Dedifferentiated amniotic fluid mesenchymal stem cell (primary cell): Measurements from ENCODE around the gene ABCC3.

ENCODE experiments used
- DNase-seq: peaks from one replicate; pipeline ENCODE4 v3.0.0-alpha.2; 2016; ENCODE audit errors: extremely low spot score

Gene ABCC3, protein sequence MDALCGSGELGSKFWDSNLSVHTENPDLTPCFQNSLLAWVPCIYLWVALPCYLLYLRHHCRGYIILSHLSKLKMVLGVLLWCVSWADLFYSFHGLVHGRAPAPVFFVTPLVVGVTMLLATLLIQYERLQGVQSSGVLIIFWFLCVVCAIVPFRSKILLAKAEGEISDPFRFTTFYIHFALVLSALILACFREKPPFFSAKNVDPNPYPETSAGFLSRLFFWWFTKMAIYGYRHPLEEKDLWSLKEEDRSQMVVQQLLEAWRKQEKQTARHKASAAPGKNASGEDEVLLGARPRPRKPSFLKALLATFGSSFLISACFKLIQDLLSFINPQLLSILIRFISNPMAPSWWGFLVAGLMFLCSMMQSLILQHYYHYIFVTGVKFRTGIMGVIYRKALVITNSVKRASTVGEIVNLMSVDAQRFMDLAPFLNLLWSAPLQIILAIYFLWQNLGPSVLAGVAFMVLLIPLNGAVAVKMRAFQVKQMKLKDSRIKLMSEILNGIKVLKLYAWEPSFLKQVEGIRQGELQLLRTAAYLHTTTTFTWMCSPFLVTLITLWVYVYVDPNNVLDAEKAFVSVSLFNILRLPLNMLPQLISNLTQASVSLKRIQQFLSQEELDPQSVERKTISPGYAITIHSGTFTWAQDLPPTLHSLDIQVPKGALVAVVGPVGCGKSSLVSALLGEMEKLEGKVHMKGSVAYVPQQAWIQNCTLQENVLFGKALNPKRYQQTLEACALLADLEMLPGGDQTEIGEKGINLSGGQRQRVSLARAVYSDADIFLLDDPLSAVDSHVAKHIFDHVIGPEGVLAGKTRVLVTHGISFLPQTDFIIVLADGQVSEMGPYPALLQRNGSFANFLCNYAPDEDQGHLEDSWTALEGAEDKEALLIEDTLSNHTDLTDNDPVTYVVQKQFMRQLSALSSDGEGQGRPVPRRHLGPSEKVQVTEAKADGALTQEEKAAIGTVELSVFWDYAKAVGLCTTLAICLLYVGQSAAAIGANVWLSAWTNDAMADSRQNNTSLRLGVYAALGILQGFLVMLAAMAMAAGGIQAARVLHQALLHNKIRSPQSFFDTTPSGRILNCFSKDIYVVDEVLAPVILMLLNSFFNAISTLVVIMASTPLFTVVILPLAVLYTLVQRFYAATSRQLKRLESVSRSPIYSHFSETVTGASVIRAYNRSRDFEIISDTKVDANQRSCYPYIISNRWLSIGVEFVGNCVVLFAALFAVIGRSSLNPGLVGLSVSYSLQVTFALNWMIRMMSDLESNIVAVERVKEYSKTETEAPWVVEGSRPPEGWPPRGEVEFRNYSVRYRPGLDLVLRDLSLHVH (N-terminal part only)

DNA sequence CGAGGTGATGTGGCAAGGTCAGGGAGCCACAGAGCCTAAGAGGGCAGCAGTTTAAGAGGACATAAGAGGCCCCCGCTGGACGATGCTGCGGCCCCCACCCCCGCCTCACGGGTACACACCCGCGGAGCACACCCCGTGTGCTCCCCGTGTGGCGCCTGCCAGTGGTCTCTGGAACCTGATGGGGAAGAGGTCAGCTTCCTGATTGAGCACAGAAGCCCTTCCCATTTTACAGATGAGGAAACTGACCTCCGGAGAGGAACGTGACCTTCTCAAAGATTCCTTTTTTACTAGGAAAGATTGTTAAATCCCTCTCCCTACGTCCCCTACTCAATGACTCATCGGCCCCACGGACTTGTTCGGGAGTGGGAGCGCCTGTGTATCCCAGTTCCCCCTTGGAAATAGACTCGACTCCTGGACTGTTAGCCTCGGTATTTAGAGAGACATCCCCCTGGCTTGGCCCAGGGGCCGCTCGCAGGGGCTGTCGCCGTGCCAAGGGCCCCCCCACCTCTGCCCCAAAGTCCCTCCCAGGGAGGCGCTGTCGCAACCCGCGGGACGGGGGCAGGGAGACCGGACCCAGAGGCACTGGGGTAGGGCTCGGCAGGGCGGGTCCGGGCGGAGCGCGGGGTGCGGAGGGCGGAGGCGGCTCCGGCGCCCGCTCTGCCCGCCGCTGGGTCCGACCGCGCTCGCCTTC lies at the start of gene ABCC3:
Gene ABCC3 (plus strand): TSS at position 658 of the 691 bp plus-strand sequence. CDS start 56 bp downstream, outside the sequence.
- DNase-seq, result peak; percentile 27

DNA sequence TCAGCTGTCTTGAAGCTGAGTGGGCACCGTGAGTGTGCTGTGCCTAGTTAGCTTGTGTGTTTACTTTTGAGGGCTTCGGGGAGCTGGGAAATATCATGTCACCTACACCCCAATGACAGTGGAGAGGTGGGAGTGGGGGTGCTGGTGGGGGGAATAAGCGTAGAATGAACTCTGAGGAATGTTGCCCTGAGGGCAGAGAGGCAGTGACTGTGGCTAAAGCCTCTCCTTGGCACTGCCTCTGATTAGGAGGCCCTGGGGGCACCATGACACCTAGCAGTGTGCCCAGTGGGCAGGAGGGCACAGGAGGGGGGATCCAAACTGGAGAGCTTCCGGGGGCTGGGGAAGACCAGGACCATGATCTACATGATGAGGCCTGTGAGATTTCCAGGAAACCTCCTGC lies 49.3 kb upstream of the ABCC3 start:
- no peak for DNase-seq

DNA sequence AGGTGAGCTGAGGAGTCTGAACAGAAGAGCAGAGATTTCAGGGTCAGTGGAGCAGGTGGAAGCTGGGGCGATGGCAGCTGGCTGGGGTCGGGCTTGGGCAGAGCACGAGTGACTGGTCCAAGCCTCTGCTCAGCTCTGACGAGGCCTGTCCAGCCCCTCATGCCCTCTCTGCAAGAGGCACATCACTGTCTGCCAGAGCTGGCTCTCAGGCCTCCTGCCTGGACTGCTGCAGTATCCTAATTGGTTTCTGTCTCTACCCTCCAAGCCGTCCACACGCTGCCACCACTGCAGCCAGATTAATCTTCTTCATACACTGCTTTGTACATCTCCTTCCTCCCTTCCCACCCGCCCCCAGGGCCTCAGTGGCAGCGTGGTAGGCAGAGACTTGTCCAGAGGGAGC lies 48.8 kb upstream of the ABCC3 start:
- DNase-seq, result no peak

DNA sequence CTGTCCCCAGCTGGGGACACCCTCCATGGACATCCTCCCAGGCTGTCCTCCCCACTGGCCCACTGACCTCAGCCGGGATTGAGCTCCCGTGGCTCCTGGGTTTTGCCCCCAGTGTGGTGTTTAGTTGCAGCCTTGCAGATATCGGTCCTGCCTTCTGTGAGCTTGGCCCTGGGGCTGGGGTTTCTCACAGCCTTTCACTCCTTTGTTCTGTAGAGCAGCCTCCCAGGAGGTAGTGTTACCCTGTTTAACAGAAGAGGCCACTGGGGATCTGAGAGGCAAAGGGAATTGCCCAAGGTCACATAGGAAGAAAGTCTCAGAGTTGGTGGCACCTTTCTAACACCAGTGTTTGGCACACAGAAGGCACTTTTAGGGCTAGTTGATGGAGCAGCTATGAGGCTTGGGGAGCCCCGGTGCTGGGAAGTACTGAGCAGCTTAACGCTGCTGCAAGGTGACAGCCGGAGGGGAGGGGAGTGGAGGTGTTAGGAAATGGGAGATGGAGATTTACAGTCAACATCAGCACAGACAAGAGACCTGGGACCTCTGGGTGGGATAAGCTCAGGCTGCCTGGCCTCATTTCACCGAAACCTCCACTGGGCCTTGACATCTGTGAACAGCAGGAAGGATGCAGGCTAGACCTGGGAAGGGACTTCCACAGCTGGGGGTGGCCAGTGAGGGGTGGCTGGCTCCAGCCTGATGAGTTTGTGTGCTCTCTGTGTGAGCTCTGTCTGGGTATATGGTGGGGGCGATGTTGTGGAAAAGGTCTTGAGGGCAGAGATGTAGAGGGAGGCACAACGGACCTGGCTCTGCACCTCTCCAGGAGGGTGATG lies 48.0 kb upstream of the ABCC3 start:
- DNase-seq, result no peak

DNA sequence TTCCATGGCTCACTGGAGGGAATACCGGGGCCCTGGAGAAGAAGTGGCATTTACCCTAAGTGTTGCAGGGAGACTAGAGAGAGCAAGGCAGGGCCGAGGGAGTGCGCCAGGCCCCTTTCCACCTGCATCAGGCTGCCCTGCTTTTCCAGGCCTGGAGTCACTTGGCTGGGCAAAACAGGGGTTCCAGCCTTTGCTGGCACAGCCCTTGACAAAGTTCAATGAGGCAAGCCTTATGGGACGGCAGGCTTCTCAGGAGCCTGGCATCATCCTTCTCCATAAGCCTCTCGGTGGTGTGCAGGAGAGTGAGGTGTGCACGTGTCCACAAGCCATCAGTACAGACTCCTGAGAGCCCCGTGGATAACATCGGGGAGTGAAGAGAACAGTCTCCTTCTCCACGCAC lies 47.1 kb upstream of the ABCC3 start:
- no peak for DNase-seq

DNA sequence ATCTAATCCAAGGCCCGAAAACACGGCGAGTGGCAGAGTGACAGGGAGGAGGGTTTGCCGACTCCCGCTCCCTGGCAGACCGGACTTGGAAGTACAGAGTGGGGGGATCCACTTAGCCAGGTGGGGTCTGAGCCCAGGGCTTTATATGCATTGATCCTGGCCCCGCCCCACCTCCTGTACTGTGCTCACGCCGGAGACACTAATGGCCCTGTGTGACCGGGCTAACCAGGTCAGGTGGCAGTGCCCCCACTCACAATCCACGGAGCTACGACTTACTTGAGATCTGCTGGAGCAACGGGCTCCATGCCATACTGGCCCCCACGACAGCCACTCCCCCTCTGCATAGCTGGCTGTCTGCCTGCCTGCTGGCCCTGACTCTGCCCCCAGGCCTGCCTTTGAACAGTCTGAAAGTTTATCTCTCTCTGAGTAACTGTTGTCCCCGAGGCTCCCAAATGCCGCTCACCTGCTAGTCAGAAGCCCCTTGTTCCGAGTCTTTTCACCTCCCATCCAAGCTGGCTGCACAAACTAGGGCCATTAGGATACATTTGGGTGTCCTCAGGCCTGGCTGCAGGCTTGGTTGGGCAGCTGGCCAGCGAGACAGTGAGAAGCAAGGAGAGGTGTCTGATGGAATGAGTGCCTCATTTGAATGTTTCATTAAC lies 46.2 kb upstream of the ABCC3 start:
- no peak for DNase-seq

DNA sequence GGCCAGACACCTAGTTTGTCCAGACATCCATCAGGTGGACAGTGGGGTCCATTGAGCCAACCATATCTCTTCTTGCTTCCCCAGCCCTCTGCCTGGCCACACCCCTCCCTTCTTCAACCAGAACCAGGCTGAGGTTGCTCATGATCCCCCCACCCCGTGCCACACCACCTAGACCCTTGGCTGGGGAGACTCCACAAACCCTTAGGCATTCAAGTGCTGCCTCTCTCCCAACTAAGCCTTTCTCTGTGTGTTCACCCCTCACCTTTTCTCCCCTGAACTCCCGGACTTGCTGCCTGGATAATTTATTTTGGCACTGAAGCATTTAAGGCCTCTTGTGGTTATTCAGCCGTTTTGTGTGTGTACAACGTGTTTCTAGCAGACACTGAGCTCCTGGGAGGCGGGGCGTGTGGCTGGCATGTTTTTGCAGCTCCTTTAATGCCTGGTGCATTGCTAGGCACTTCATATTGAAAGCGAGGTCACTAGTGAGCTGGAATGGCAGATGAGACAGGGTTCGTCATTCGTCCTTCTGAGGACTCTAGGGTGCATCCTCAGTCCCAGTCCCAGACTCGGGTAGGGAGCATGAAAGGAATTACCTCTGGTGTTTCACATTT lies 45.5 kb upstream of the ABCC3 start:
- no peak for DNase-seq

DNA sequence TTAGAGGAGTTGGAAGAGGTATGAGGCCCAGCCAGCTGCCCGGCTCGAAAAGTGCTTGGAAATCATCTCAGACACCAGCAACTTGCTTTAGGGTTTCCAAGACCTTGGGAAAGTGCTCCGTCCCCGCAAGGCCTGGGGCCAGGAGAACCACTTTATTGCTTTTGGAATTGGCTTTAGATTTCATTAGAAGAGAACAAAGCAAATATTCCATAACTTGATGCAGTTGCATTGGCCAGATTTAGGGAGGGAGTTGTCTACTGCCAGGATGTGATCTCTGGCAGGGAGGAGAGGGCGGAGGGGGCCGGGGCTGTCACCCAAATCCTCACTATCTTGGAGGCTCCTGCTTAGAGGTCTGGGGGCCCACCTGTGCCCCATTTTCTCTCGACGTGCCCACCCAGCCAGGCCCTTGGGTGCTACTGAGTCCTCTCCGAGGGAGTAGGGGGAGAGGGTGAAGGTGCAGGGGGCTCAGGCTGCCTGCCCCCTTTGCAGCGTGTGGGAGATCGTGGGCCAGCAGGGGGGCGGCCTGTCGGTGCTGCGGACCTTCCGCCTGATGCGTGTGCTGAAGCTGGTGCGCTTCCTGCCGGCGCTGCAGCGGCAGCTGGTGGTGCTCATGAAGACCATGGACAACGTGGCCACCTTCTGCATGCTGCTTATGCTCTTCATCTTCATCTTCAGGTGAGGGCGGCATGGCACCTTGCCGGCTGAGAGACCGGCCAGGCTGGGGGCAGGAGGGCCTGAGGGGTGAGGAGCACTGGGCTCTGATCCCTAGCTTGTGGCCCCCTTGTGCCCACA lies 43.5 kb upstream of the ABCC3 start:
- DNase-seq, result no peak

DNA sequence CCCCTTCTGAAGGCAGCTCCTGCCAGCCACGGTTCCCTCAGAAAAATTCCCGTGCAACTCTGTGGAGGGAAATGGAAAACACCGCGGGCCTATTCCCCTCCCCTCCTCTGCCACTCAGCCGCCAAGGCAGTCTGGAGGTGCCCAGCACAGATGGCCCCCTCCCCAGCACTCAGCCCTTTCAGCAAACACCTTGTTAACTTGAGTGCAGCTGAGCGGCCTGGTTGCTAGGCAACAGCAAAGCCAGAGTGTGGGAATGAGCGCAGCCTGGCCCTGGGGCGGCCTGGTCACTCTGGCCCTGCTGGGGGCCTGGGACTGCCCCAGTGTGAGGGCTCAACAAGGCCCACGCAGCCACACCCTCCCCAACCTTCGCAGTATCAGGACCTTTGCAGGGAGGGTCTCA lies 41.4 kb upstream of the ABCC3 start:
- no peak for DNase-seq

DNA sequence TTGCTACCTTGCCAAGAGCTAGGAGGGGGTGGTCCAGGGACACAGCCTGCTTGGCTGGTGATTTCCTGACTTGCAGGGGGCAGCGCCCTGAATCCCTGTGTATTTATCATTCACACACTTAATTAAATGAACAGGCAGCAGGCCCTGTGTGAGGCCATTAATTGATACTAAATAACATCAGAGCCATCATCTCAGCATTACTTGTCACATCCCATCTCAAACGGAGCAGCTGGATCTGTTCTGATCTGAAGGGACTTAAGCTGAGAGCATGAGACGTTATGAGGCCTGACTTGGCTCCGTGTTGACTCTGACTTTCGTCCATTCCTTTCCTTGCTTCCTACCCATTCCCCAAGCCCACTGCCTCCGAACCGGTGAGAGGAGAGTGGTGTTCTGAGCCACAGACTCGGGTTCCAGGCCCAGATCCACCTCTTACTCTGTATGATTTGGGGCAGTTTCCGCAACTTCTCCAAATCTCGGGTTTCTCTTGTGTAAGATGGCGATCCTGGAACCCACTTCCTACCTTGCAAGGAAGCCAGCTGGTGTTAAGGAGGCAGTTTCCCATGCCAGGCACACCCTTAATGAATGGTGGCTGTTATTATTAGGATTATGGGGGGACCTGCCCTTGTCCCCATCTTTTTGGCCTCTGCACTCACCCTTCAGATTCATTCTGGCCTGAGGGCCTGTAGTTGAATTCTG lies 40.4 kb upstream of the ABCC3 start:
- no peak for DNase-seq

DNA sequence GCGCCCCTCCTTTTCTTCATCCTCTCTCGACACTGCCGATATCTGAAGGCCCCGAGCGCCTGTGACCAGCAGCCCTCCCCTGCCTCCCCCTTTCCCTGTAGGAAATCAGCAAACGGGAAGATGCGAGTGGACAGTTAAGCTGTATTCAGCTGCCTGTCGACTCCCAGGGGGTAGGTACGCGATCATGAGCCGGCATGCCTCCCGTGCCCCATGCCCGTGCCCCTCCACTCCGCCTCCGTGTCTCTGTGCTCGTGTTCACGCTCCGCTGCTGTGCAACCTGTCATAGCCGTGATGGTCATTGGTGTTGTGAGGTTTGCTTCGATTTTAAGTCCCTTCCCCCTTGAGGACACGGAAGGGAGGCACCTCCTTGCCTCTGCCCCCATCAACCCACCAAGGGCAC lies 39.8 kb upstream of the ABCC3 start:
- DNase-seq, result no peak

DNA sequence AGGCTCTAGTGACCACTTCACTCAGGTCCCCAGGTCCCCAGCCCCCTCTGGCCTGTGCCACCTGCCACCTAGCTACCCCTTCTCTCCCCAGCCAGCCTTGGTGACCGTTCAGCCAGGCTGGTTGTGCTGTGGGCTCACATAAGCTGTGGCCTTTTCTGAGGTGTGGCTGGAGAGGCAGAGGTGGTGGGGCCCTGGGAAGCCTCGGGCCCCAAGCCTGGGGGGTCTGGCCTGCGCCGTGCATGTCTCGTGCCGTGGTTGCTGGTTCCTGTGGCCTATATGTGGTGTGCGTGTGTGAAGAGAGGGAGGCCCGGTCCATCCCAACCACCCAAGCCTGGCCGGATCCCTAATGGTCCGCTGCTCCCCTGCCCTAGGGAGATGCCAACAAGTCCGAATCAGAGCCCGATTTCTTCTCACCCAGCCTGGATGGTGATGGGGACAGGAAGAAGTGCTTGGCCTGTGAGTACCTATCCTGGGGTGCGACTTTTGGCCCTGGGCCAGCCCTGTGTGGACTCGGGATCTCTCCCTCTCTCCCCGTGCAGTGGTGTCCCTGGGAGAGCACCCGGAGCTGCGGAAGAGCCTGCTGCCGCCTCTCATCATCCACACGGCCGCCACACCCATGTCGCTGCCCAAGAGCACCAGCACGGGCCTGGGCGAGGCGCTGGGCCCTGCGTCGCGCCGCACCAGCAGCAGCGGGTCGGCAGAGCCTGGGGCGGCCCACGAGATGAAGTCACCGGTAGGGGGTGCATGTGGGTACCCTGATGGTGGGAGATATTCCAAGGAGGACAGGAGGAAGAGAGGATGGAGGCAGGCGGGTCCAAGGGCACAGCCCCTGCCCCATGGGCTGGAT lies 38.3 kb upstream of the ABCC3 start:
- no peak for DNase-seq

DNA sequence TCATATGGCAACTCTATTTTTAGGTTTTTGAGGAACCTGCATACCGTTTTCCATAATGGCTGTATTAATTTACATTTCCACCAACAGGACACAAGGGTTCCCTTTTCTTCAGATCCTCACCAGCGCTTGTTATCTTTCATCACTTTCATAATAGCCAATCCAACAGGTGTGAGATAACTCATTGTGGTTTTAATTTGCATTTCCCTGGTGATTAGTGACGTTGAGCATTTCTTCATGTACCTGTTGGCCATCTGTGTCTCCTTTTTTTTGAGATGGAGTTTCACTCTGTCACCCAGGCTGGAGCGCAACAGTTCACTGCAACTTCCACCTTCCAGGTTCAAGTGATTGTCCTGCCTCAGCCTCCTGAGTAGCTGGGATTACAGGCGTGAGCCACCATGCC lies 36.2 kb upstream of the ABCC3 start:
- DNase-seq, result no peak

DNA sequence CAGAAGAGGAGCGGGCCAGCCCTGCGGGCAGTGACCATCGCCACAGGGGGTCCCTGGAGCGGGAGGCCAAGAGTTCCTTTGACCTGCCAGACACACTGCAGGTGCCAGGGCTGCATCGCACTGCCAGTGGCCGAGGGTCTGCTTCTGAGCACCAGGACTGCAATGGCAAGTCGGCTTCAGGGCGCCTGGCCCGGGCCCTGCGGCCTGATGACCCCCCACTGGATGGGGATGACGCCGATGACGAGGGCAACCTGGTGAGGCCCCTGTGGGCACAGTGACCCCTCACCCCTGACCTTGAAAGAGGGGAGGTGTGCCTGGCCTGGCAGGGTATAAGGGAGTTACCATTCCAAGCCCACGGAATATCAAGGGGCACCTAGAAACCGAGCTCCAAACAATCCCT lies 35.1 kb upstream of the ABCC3 start:
- DNase-seq, result no peak

DNA sequence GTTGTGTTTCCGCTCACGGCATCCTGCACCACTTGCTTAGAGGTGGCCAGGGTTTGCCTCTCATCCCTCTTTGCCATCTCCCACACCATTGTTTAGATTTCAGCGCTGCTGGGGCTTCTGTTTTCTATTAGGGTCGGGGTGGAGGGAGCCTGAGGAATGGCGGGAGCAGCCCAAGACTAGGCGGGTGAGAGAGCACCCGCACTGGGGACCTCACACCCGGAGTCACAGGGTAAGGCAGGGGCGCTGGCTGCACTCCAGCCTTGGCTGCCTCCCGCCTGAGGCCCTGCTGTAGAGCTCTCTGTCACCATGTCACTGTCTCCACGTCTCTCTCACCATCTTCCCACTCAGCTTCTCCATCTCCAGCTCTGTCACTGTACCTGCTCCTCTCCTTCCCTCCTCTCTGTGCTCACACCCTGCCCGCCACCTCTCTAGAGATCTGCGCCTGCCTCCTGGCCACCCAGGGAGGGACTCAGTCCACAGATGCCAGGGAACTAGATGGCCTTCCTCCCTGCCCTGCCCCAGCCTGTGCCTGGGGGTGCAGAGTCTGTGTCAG lies 32.8 kb upstream of the ABCC3 start:
- DNase-seq, result no peak

DNA sequence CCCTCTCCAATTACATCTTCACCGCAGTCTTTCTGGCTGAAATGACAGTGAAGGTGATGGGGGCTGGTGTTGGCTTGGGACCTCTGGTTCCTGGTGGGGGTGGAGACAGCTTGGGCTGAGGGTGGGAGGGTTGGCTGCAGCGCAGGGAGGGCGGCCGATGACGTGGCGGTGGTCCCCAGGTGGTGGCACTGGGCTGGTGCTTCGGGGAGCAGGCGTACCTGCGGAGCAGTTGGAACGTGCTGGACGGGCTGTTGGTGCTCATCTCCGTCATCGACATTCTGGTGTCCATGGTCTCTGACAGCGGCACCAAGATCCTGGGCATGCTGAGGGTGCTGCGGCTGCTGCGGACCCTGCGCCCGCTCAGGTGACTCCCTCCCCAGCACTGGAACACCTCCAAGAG lies 31.8 kb upstream of the ABCC3 start:
- DNase-seq, result no peak

DNA sequence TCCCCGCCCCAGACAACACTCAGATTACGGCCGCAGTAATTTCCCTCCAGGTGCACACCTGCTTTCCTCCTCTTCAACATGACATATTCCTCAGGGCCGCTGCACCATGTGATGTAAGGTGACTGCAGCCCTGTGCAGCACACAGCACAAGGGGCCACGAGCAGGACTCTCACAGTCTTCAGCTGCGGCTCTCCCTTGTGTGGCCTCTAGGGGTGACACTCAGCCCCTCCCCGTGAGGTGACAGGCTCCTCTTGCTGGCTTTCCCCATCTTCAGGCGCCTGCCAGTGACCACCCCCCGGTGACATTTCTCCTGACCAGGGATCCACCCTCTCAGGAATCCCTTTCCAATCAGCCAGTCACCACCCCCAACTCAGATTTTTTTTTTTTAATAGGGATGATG lies 31.3 kb upstream of the ABCC3 start:
- DNase-seq, result no peak
